SK-N-MC (cell line): ENCODE results near the gene OR2K2.
"Not testable (repeated sequence)": the region's sequence is repeated elsewhere in the genome, so short reads cannot be mapped to it uniquely, and the experiment has no call there.

ENCODE experiments used
- DNase-seq: peaks from one replicate; pipeline ENCODE4 v3.0.0-alpha.2; 2011; ENCODE audit warnings: low read depth, low spot score
- H3K27ac ChIP-seq: fragments of 200-600 bp; sonication (generic); 2 replicates; pipeline ENCODE4 v1.5.1; 2016; ENCODE audit warnings: mixed run types
- H3K36me3 ChIP-seq: fragments of 200-600 bp; sonication (generic); 2 replicates; pipeline ENCODE4 v1.6.1; 2017; ENCODE audit warnings: antibody characterized with exemption, low read length, mixed read lengths; ENCODE audit not compliant: insufficient read depth
- H3K4me3 ChIP-seq: fragments of 200-600 bp; sonication (generic); 2 replicates; pipeline ENCODE4 v1.5.1; 2016
- H3K9ac ChIP-seq: fragments of 200-600 bp; sonication (generic); 2 replicates; pipeline ENCODE4 v1.8.0; 2017; ENCODE audit warnings: mixed run types, mixed read lengths; ENCODE audit not compliant: insufficient read length
- H3K9me3 ChIP-seq: fragments of 200-600 bp; sonication (generic); 2 replicates; pipeline ENCODE4 v1.6.1; 2017; ENCODE audit warnings: low read depth, mild to moderate bottlenecking, antibody characterized with exemption, low read length, moderate library complexity, mixed read lengths
- EZH2 ChIP-seq: fragments of 200-600 bp; sonication (generic); IDR thresholded peaks from one replicate; pipeline ENCODE4 v1.6.1; 2017; ENCODE audit warnings: antibody characterized with exemption
- FOXP2 ChIP-seq: optimal IDR thresholded peaks from 2 replicates; pipeline ENCODE3; 2011; ENCODE audit warnings: mild to moderate bottlenecking, moderate library complexity; ENCODE audit not compliant: insufficient read depth; ENCODE audit errors: extremely low read length, control extremely low read depth
- POLR2AphosphoS5 ChIP-seq: IDR thresholded peaks from 2 replicates; pipeline ENCODE4 v1.6.1; 2012; ENCODE audit warnings: mild to moderate bottlenecking, low read depth, low read length, borderline replicate concordance

OR2K2 gene

GRCh38 chr9:111301195-111301594 is 28.8 kb downstream of the OR2K2 start:
- no peak for DNase-seq

DNA sequence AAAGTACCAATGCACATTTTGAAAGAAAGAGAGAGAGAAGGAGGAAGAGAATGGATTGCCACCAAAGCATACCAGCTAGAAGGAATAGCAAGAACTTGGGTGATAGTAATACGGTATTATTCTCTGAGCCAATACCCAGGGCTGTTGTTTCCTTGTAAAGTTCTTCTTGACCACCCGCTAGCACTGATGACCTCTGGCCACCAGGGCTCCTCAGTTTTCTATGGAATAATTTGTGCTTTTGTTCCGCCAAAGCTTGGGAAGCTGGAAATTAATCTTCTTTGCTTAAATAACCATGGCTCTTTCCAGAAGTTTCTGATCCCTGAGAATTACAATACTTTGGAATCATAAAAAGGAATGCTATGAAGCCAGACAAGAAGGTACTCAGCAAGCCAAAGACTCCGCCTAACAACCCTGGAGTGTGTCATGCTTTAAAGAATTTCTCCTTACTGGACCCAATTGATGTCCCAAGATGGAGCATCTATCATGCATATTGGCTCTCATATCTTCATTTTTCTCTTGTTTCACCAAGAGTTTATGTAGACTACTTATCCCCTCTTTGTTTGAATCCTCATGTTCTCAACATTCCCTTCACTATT is 29.8 kb downstream of the OR2K2 start:
- Histone ChIP-seq H3K9ac (no peak overlapping the region), H3K27ac (no peak overlapping the region), H3K4me3 (no peak overlapping the region), H3K36me3 (peaks cover 6% of the 10 kb centered on the region; the same call in 1 of the 2 replicates), H3K9me3 (no peaks in the 10 kb centered on the region)
- no peak for TF ChIP-seq EZH2
- TF ChIP-seq POLR2AphosphoS5: no peak
- no peak for TF ChIP-seq FOXP2
- DNase-seq: no peak

More at GRCh38 chr9:111301195-111301594, 28.8 kb downstream of the OR2K2 start:
- Histone ChIP-seq H3K4me3 (no peak overlapping the region), H3K9ac (peak overlapping the region; percentile 48), H3K27ac (0 out of 2 replicates have a peak overlapping the region, but pooled peaks have one; percentile 26), H3K36me3 (peaks cover 6% of the 10 kb centered on the region; the same call in 1 of the 2 replicates), H3K9me3 (no peaks in the 10 kb centered on the region)
- TF ChIP-seq FOXP2 (no peak), EZH2 (no peak), POLR2AphosphoS5 (no peak)

GRCh38 chr9:111299599-111299966 is 30.4 kb downstream of the OR2K2 start:
- Histone ChIP-seq H3K9ac (peak overlapping the region; percentile 40), H3K27ac (peak overlapping the region; percentile 98; the same call in 1 of the 2 replicates), H3K4me3 (peak overlapping the region; percentile 70)
- H3K9me3 ChIP-seq, DNase-seq, H3K36me3 ChIP-seq: not testable (repeated sequence)

GRCh38 chr9:111298731-111299598 is 31.1 kb downstream of the OR2K2 start:
- peaks cover 6% of the 10 kb centered on the region; the same call in 1 of the 2 replicates for H3K36me3 ChIP-seq
- peak; percentile 47; the same call in 1 of the 2 replicates for TF ChIP-seq POLR2AphosphoS5
- TF ChIP-seq FOXP2: no peak
- no peak for TF ChIP-seq EZH2
- peak overlapping the region; percentile 68 for H3K9ac ChIP-seq
- peak overlapping the region; percentile 70 for H3K4me3 ChIP-seq
- peak overlapping the region; percentile 98 for H3K27ac ChIP-seq
- DNase-seq: peak; percentile 90
- H3K9me3 ChIP-seq: no peaks in the 10 kb centered on the region

DNA sequence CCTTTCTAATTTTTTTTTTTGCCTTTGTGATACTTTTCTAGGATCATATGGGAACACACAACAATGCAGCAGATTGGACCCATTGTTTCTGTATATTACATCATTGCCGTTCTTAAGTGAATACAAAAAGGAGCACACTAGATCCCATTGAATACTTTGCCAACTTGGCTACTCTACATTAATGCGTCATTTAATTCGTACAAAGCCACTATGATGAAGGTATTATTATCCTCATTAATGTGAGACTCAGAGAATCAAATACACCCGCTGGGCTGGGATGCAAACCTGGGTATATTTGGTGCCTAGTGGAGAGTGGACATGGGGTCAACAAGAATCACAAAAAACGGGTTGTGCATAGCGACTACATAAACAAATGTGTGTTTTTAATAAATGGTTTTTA is 31.9 kb downstream of the OR2K2 start:
- Histone ChIP-seq H3K4me3 (no peak overlapping the region), H3K36me3 (peaks cover 6% of the 10 kb centered on the region; the same call in 1 of the 2 replicates), H3K9me3 (no peaks in the 10 kb centered on the region), H3K27ac (peak overlapping the region; percentile 98; the same call in 1 of the 2 replicates), H3K9ac (no peak overlapping the region)
- no peak for TF ChIP-seq FOXP2
- no peak for DNase-seq

GRCh38 chr9:111297066-111297824 is 32.8 kb downstream of the OR2K2 start:
- H3K4me3 ChIP-seq: no peak overlapping the region
- H3K27ac ChIP-seq: peak overlapping the region; percentile 98; the same call in 1 of the 2 replicates
- DNase-seq: no peak
- peaks cover 6% of the 10 kb centered on the region; the same call in 1 of the 2 replicates for H3K36me3 ChIP-seq
- H3K9ac ChIP-seq: no peak overlapping the region
- no peak for TF ChIP-seq EZH2
- TF ChIP-seq POLR2AphosphoS5: no peak
- TF ChIP-seq FOXP2: no peak
- H3K9me3 ChIP-seq: no peaks in the 10 kb centered on the region

DNA sequence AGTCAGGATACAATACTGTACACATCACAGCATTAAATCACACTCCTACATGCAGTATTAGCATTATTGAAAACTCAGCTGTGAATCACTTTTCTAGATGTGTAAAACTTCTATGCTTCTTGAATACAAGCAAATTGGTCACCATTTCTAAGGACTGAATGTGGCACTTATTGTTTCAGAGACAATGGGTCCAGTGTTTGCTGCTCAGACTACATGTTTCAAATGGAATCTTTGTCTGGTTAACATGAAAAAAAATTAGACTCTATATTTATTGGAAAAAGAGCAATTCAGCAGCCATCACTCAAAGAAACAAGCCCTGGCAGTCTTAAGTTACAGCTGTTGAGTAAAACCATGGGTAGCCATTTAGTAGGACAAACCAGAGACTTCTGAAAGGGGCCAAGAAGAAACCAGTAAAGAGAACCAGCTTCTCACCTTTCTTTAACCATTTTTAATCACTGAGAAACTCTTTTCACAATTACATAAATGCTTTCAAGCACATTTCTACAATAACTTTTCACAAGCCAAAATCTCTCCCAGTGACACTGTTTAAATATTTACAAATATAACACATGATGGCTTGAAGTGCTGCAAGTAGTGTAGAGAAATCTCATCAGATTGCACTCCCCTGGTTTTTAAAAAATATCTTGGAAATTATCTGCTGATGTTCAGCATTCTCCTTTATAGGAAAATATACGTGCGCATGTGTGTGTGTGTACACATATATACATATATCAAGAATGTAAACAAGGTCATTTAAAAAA is 35.2 kb downstream of the OR2K2 start:
- no peak overlapping the region for H3K4me3 ChIP-seq
- peaks cover 6% of the 10 kb centered on the region; the same call in 1 of the 2 replicates for H3K36me3 ChIP-seq
- H3K27ac ChIP-seq: no peak overlapping the region
- H3K9me3 ChIP-seq: no peaks in the 10 kb centered on the region
- no peak for DNase-seq
- TF ChIP-seq FOXP2 (no peak), POLR2AphosphoS5 (no peak), EZH2 (no peak)
- H3K9ac ChIP-seq: no peak overlapping the region
